IPS-15b (cell line): ENCODE results near the gene SLC46A2.

Source experiments
- H3K27me3 ChIP-seq: one replicate; pipeline ENCODE4 v1.6.1; 2013; ENCODE audit warnings: low read length; ENCODE audit not compliant: control insufficient read depth, insufficient read depth
- H3K36me3 ChIP-seq: one replicate; pipeline ENCODE4 v1.6.1; 2013; ENCODE audit warnings: low read length; ENCODE audit not compliant: control insufficient read depth, insufficient read depth
- H3K4me1 ChIP-seq: one replicate; pipeline ENCODE4 v1.6.1; 2013; ENCODE audit warnings: mild to moderate bottlenecking, low read length; ENCODE audit not compliant: control insufficient read depth, insufficient read depth
- H3K4me3 ChIP-seq: one replicate; pipeline ENCODE4 v1.5.1; 2013; ENCODE audit warnings: low read depth, low read length
- H3K9ac ChIP-seq: one replicate; pipeline ENCODE4 v1.6.1; 2013; ENCODE audit warnings: low read depth, mild to moderate bottlenecking, low read length
- H3K9me3 ChIP-seq: one replicate; pipeline ENCODE4 v1.6.1; 2013; ENCODE audit warnings: mild to moderate bottlenecking, low read length; ENCODE audit not compliant: control insufficient read depth, insufficient read depth

Gene SLC46A2

GRCh38 chr9:112864982-112865381, 25.7 kb downstream of the SLC46A2 start:
- Histone ChIP-seq H3K27me3 (no peaks in the 10 kb centered on the region), H3K4me3 (no peak overlapping the region), H3K36me3 (peaks cover 9% of the 10 kb centered on the region), H3K9ac (no peak overlapping the region), H3K4me1 (peaks cover 4% of the 10 kb centered on the region), H3K9me3 (no peaks in the 10 kb centered on the region)

DNA sequence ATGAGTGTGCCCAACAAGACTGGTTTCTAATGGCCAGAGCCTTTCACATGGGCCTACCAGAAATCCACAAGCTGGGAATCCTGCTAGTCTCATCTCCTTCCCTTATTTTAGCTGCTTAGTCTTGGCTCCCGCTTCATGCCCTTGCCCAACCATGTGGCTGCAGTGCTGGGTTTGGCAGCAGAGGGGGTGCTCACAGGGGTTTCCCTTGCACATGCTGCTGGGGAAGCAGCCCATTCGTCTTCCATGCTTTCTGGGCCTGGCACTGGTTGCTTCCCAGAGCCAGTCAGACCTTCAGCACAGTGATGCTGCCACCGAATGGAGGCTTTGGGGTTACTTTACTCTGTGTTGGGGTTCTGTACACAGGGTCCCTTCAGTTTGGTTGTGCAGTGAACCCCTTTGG, 26.3 kb downstream of the SLC46A2 start:
- peaks cover 9% of the 10 kb centered on the region for H3K36me3 ChIP-seq
- no peak overlapping the region for H3K4me3 ChIP-seq
- no peaks in the 10 kb centered on the region for H3K9me3 ChIP-seq
- H3K27me3 ChIP-seq = no peaks in the 10 kb centered on the region
- peaks cover 4% of the 10 kb centered on the region for H3K4me1 ChIP-seq
- H3K9ac ChIP-seq = no peak overlapping the region

GRCh38 chr9:112863746-112864145, 26.9 kb downstream of the SLC46A2 start:
- Histone ChIP-seq H3K9ac (no peak overlapping the region), H3K9me3 (no peaks in the 10 kb centered on the region), H3K4me1 (peaks cover 4% of the 10 kb centered on the region), H3K27me3 (no peaks in the 10 kb centered on the region), H3K4me3 (no peak overlapping the region), H3K36me3 (peaks cover 8% of the 10 kb centered on the region)

GRCh38 chr9:112863214-112863613, 27.5 kb downstream of the SLC46A2 start:
- peaks cover 4% of the 10 kb centered on the region for H3K36me3 ChIP-seq
- peaks cover 4% of the 10 kb centered on the region for H3K4me1 ChIP-seq
- no peaks in the 10 kb centered on the region for H3K27me3 ChIP-seq
- no peak overlapping the region for H3K4me3 ChIP-seq
- no peaks in the 10 kb centered on the region for H3K9me3 ChIP-seq
- no peak overlapping the region for H3K9ac ChIP-seq

- H3K36me3 ChIP-seq = peaks cover 4% of the 10 kb centered on the region
- no peaks in the 10 kb centered on the region for H3K4me1 ChIP-seq
- H3K9ac ChIP-seq = no peak overlapping the region
- no peak overlapping the region for H3K4me3 ChIP-seq
- no peaks in the 10 kb centered on the region for H3K9me3 ChIP-seq
- no peaks in the 10 kb centered on the region for H3K27me3 ChIP-seq
Measured at GRCh38 chr9:112861638-112862555, 28.8 kb downstream of the SLC46A2 start.

DNA sequence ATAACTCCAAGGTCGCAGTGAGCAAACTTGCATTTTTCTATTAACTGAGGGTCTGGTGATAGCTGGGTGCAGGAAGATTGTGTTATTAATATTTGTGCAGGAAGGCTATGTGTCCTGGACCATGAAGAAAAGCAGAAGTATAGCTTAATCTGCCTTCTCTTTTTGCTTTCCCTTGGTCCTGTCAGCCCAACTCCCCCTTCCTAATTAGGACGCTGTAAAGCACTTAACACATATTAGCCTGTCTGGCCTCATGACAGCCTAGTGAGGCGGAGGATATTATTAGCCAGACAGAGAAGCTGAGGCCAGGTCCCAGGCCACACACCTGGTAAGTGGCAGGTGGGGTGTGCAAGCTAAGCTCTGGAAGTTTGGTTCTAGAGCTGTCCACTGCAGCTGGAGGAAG, 29.5 kb downstream of the SLC46A2 start:
- peaks cover 6% of the 10 kb centered on the region for H3K36me3 ChIP-seq
- H3K9me3 ChIP-seq = no peaks in the 10 kb centered on the region
- no peaks in the 10 kb centered on the region for H3K27me3 ChIP-seq
- no peak overlapping the region for H3K4me3 ChIP-seq
- H3K4me1 ChIP-seq = no peaks in the 10 kb centered on the region
- H3K9ac ChIP-seq = no peak overlapping the region

- no peak overlapping the region for H3K9ac ChIP-seq
- H3K4me3 ChIP-seq = no peak overlapping the region
- peaks cover 6% of the 10 kb centered on the region for H3K36me3 ChIP-seq
- H3K4me1 ChIP-seq = no peaks in the 10 kb centered on the region
- H3K9me3 ChIP-seq = no peaks in the 10 kb centered on the region
- no peaks in the 10 kb centered on the region for H3K27me3 ChIP-seq
Measured at GRCh38 chr9:112860451-112860850, 30.2 kb downstream of the SLC46A2 start.

GRCh38 chr9:112858625-112859147, 32.0 kb downstream of the SLC46A2 start:
- H3K27me3 ChIP-seq = no peaks in the 10 kb centered on the region
- peaks cover 7% of the 10 kb centered on the region for H3K36me3 ChIP-seq
- no peak overlapping the region for H3K4me3 ChIP-seq
- no peaks in the 10 kb centered on the region for H3K9me3 ChIP-seq
- no peaks in the 10 kb centered on the region for H3K4me1 ChIP-seq
- no peak overlapping the region for H3K9ac ChIP-seq

GRCh38 chr9:112858005-112858404, 32.7 kb downstream of the SLC46A2 start:
- Histone ChIP-seq H3K9ac (no peak overlapping the region), H3K4me3 (no peak overlapping the region), H3K27me3 (no peaks in the 10 kb centered on the region), H3K36me3 (peaks cover 7% of the 10 kb centered on the region), H3K9me3 (no peaks in the 10 kb centered on the region), H3K4me1 (no peaks in the 10 kb centered on the region)

- H3K4me1 ChIP-seq = no peaks in the 10 kb centered on the region
- no peak overlapping the region for H3K4me3 ChIP-seq
- no peaks in the 10 kb centered on the region for H3K9me3 ChIP-seq
- H3K9ac ChIP-seq = no peak overlapping the region
- H3K36me3 ChIP-seq = peaks cover 7% of the 10 kb centered on the region
- no peaks in the 10 kb centered on the region for H3K27me3 ChIP-seq
Measured at GRCh38 chr9:112856843-112857242, 33.8 kb downstream of the SLC46A2 start.

- H3K4me3 ChIP-seq = no peak overlapping the region
- no peak overlapping the region for H3K9ac ChIP-seq
- H3K36me3 ChIP-seq = peaks cover 9% of the 10 kb centered on the region
- no peaks in the 10 kb centered on the region for H3K27me3 ChIP-seq
- H3K9me3 ChIP-seq = no peaks in the 10 kb centered on the region
- no peaks in the 10 kb centered on the region for H3K4me1 ChIP-seq
Measured at GRCh38 chr9:112856200-112856599, 34.5 kb downstream of the SLC46A2 start.

GRCh38 chr9:112854657-112855056, 36.0 kb downstream of the SLC46A2 start:
- Histone ChIP-seq H3K4me3 (no peak overlapping the region), H3K27me3 (no peaks in the 10 kb centered on the region), H3K9ac (no peak overlapping the region), H3K4me1 (no peaks in the 10 kb centered on the region), H3K36me3 (peaks cover 13% of the 10 kb centered on the region), H3K9me3 (no peaks in the 10 kb centered on the region)
